Osteocyte (in vitro differentiated cells): ENCODE measurements around the gene AAMDC. TPM values are rescaled to one million over a fixed set of nuclear protein-coding genes. Genes with fewer than 3 reads are reported as not detected.
"Not testable (repeated sequence)": the region's sequence is repeated elsewhere in the genome, so short reads cannot be mapped to it uniquely, and the experiment has no call there.

Experiments used
- DNase-seq: peaks from one replicate; pipeline ENCODE4 v3.0.0; 2021; ENCODE audit warnings: mixed read lengths; ENCODE audit not compliant: unreplicated experiment; ENCODE audit errors: extremely low spot score
- H3K27ac Mint-ChIP-seq: one replicate; pipeline ENCODE4 v1.8.0; 2021; ENCODE audit warnings: mild to moderate bottlenecking, mixed read lengths; ENCODE audit not compliant: unreplicated experiment
- H3K27me3 Mint-ChIP-seq: one replicate; pipeline ENCODE4 v1.8.0; 2021; ENCODE audit warnings: mixed read lengths; ENCODE audit not compliant: unreplicated experiment
- H3K36me3 Mint-ChIP-seq: one replicate; pipeline ENCODE4 v1.8.0; 2021; ENCODE audit warnings: mixed read lengths; ENCODE audit not compliant: unreplicated experiment
- H3K4me1 Mint-ChIP-seq: one replicate; pipeline ENCODE4 v1.8.0; 2021; ENCODE audit warnings: mixed read lengths; ENCODE audit not compliant: unreplicated experiment
- H3K4me3 Mint-ChIP-seq: one replicate; pipeline ENCODE4 v1.8.0; 2021; ENCODE audit warnings: mild to moderate bottlenecking, moderate library complexity, mixed read lengths; ENCODE audit not compliant: unreplicated experiment
- H3K9me3 Mint-ChIP-seq: one replicate; pipeline ENCODE4 v1.8.0; 2021; ENCODE audit warnings: mixed read lengths; ENCODE audit not compliant: unreplicated experiment
- total RNA-seq: library from RNA; stranded (reverse); gene quantifications from 2 replicates; pipeline ENCODE4 v1.2.1, GENCODE V29; 2021
- TF ChIP-seq, protein P1 (sequence below): fragments of 200-600 bp; sonication (generic); IDR thresholded peaks from 2 replicates; pipeline ENCODE4 v1.5.0; 2021; ENCODE audit warnings: antibody characterized with exemption, mild to moderate bottlenecking, moderate library complexity

The AAMDC gene
- total RNA-seq, 1 donor from 2014 or later, result 38.0 TPM

DNA sequence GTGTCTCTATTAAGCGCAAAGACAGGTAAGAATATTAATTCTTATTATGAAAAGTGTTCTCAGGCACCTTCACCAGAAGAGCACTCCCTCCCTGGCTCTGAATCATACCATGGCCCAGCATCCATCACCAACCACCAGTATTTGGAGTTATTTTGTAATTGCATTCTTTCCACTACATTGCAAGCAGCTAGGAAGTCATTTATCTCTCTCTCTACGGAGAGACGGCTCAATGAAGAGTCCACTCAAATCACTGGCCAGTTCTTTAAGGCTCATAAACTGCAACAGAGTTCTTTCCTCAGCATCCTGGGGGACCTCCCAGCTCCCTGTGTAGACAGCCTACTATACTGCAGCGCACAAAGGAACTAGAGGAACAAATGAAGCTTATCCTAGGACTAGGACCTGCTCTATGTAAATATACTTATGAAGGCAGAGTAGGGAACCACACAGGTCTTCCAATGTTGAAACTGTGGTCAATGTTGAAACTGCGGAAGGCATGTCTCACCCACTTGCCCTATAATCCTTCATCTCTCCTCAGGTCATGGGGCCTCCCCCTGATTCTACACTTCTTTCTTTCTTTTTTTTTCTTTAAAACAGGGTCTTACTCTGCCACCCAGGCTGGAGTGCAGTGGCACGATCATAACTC, 63.4 kb downstream of the AAMDC start:
- H3K4me3 Mint-ChIP-seq, result no peak overlapping the region
- H3K27me3 Mint-ChIP-seq, result no peaks in the 10 kb centered on the region
- H3K36me3 Mint-ChIP-seq, result peaks cover 39% of the 10 kb centered on the region
- no peaks in the 10 kb centered on the region for H3K9me3 Mint-ChIP-seq
- peaks cover 13% of the 10 kb centered on the region for H3K4me1 Mint-ChIP-seq
- TF ChIP-seq, protein P1, sequence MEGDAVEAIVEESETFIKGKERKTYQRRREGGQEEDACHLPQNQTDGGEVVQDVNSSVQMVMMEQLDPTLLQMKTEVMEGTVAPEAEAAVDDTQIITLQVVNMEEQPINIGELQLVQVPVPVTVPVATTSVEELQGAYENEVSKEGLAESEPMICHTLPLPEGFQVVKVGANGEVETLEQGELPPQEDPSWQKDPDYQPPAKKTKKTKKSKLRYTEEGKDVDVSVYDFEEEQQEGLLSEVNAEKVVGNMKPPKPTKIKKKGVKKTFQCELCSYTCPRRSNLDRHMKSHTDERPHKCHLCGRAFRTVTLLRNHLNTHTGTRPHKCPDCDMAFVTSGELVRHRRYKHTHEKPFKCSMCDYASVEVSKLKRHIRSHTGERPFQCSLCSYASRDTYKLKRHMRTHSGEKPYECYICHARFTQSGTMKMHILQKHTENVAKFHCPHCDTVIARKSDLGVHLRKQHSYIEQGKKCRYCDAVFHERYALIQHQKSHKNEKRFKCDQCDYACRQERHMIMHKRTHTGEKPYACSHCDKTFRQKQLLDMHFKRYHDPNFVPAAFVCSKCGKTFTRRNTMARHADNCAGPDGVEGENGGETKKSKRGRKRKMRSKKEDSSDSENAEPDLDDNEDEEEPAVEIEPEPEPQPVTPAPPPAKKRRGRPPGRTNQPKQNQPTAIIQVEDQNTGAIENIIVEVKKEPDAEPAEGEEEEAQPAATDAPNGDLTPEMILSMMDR, result no peak
- H3K27ac Mint-ChIP-seq, result no peak overlapping the region
- DNase-seq, result no peak

DNA sequence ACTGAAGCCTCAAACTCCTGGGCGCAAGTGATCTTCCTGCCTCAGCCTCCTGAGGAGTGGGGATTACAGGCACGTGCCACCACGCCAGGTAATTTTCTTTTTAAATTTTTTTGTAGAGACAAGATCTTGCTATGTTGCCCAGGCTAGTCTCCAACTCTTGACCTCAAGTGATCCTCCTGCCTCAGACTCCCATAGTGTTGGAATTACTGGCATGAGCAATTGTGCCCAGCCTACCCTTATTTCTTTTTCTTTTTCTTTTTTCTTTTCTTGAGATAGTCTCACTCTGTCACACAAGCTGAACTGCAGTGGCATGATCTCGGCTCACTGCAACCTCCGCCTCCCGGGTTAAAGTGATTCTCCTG, 63.9 kb downstream of the AAMDC start:
- Mint-ChIP-seq H3K4me1 (peaks cover 9% of the 10 kb centered on the region), H3K4me3 (no peak overlapping the region), H3K36me3 (peaks cover 37% of the 10 kb centered on the region), H3K9me3 (no peaks in the 10 kb centered on the region), H3K27ac (no peak overlapping the region), H3K27me3 (no peaks in the 10 kb centered on the region)
- no peak for DNase-seq
- TF ChIP-seq, protein P1, result no peak

DNA sequence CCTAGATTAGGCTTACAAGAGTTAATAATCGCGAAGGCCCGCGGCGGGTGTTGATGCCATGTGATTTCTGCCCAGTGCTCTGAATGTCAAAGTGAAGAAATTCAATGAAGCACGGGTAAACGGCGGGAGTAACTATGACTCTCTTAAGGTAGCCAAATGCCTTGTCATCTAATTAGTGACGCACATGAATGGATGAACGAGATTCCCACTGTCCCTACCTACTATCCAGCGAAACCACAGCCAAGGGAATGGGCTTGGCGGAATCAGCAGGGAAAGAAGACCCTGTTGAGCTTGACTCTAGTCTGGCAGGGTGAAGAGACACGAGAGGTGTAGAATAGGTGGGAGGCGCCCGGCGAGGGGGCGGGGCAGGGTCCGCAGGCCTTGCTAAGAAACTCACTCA, 65.5 kb downstream of the AAMDC start:
- Mint-ChIP-seq H3K9me3 (no peaks in the 10 kb centered on the region), H3K27me3 (no peaks in the 10 kb centered on the region), H3K4me1 (peaks cover 10% of the 10 kb centered on the region), H3K27ac (no peak overlapping the region), H3K4me3 (no peak overlapping the region), H3K36me3 (peaks cover 42% of the 10 kb centered on the region)
- TF ChIP-seq, protein P1, result no peak
- DNase-seq, result no peak

DNA sequence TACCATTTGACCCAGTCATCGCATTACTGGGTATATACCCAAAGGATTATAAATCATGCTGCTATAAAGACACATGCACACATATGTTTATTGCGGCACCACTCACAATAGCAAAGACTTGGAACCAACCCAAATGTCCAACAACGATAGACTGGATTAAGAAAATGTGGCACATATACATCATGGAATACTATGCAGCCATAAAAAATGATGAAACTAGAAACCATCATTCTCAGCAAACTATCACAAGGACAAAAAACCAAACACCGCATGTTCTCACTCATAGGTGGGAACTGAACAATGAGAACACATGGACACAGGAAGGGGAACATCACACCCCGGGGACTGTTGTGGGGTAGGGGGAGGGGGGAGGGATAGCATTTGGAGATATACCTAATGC, 68.1 kb downstream of the AAMDC start:
- H3K4me1 Mint-ChIP-seq, H3K9me3 Mint-ChIP-seq, DNase-seq, H3K27ac Mint-ChIP-seq, H3K4me3 Mint-ChIP-seq, H3K27me3 Mint-ChIP-seq: not testable (repeated sequence)
- H3K36me3 Mint-ChIP-seq, result peaks cover 40% of the 10 kb centered on the region

DNA sequence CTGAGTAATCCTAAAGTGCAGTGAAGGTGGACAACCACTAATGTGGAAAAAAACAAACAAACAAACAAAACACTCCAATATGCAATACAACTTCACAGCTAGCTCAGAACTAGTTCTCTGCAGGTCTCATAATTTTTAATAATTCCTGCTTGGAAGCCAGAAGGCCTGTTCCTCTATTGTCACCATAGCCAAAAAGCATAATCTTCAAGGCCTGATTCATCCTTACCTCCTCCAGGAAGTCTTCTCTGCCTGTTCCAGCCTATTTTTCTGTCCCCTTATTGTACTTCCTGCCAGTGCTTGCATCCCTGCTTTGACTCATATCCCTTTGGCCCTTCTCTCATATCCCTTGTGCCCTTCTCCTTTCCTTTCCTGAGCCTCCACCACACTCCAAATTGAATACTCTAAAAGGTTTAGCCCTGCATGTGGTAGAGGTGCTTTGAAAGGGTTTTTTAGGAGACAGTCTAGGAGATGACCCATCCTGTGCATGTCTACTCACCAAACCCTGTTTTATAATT, 69.2 kb downstream of the AAMDC start:
- H3K27ac Mint-ChIP-seq, DNase-seq, H3K27me3 Mint-ChIP-seq, H3K9me3 Mint-ChIP-seq, H3K4me3 Mint-ChIP-seq: not testable (repeated sequence)
- Mint-ChIP-seq H3K36me3 (peaks cover 34% of the 10 kb centered on the region), H3K4me1 (peaks cover 16% of the 10 kb centered on the region)

DNA sequence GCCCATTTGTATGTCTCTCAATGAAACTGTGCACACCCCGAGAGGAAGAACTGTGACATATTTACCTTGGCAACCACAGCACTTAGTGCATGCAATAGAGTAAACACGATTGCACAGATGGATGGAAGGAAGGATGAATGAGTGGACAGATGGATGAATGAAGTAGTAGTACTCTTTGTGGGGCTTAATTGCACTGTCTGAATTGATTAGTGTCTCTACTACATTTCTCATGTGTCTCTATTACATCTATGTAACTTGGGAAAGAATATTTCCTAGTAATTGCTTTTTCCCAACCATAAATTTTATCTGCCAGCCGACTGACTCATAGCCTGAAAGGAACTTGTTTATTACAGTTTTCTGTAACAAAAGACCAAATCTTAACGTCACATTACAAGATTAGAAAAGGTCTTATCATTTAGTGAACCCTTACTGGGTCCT, 69.7 kb downstream of the AAMDC start:
- Mint-ChIP-seq H3K4me1 (peaks cover 20% of the 10 kb centered on the region), H3K36me3 (peaks cover 33% of the 10 kb centered on the region)
- H3K4me3 Mint-ChIP-seq, H3K27me3 Mint-ChIP-seq, H3K27ac Mint-ChIP-seq, H3K9me3 Mint-ChIP-seq, DNase-seq: not testable (repeated sequence)

DNA sequence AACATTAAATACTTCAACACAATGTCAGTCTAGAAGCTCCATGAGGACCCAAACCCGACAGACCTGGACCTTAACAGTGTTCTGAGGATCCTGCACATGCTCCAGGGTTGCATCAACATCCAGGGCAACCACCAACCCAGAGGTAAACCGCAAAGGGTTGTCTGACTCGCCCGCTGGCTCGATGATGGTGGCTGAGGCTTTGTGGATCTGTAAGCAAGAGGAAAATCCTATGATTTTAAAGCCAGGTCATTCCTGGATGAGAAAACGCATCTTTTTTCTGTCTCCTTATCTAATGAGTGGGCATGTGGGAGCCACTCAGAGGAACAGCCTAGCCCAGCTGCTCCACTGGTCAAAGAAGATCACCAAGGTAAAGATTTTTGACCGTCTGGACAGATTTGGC, 70.3 kb downstream of the AAMDC start:
- DNase-seq, H3K9me3 Mint-ChIP-seq, H3K27ac Mint-ChIP-seq, H3K27me3 Mint-ChIP-seq, H3K4me3 Mint-ChIP-seq: not testable (repeated sequence)
- Mint-ChIP-seq H3K4me1 (peaks cover 26% of the 10 kb centered on the region), H3K36me3 (peaks cover 30% of the 10 kb centered on the region)

DNA sequence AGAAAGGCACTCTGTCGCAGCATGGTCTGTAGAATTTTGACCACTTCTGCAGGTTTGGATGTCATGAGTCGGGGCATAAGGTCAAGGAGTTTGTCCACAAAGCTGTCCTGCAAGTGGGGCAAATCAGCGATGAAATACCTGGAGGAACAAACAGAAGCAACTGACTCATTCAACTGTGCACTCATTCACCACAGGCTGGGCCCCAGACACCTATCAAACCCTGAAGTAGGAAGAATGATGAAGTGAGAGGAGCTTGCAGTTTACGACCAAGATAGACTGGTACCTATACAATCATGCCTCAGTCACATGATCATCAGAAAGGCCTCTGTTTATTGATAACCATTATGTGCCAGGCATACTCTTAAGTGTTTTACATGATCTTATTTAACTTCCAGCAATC, 70.8 kb downstream of the AAMDC start:
- not testable (repeated sequence) for H3K27me3 Mint-ChIP-seq, H3K4me3 Mint-ChIP-seq, H3K9me3 Mint-ChIP-seq, DNase-seq, H3K27ac Mint-ChIP-seq
- Mint-ChIP-seq H3K4me1 (peaks cover 28% of the 10 kb centered on the region), H3K36me3 (peaks cover 28% of the 10 kb centered on the region)

DNA sequence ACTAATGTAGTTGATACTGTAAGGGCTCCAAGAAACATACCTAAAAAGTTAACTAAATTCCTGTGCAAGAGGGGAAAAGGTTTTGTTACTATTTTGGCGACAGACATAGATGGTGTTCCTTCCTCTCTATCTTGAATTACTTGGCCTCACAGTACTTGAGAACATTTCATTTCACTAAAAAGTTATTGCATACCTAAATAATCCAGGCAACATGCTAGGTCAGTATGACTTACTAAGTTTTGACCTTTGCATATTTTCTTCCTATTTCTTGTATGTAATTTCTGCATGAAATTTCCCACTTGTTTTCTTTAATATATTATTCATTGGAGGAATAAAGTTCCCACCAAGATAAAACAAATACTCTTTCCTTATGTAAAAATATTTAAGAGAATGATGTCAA, 74.0 kb downstream of the AAMDC start:
- not testable (repeated sequence) for H3K4me3 Mint-ChIP-seq, H3K27me3 Mint-ChIP-seq
- peaks cover 32% of the 10 kb centered on the region for H3K4me1 Mint-ChIP-seq

More for the DNA sequence above, 74.0 kb downstream of the AAMDC start:
- not testable (repeated sequence) for DNase-seq, H3K9me3 Mint-ChIP-seq
- H3K36me3 Mint-ChIP-seq, result peaks cover 24% of the 10 kb centered on the region
- H3K27ac Mint-ChIP-seq, result peak overlapping the region; percentile 63
